Epithelial cell of proximal tubule (primary cell): ENCODE results near the gene SERPINE1. TPM values are rescaled to one million over a fixed set of nuclear protein-coding genes. Genes with fewer than 3 reads are reported as not detected.
A peak's percentile ranks its signal among the peaks of the same experiment; 100 is the strongest.
"Not testable (repeated sequence)": the region's sequence is repeated elsewhere in the genome, so short reads cannot be mapped to it uniquely, and the experiment has no call there.

Source experiments
- DNase-seq: peaks from one replicate; pipeline ENCODE4 v3.0.0-alpha.2; 2011; ENCODE audit warnings: low read depth
- H3K4me3 ChIP-seq: 2 replicates; pipeline ENCODE4 v1.5.1; 2011; ENCODE audit warnings: low read depth, mild to moderate bottlenecking, low read length
- total RNA-seq: library from RNA; depleted of rRNA; stranded (reverse); fragments of >200 nt; gene quantifications from 2 replicates; pipeline ENCODE4 v1.2.3, GENCODE V29; 2015
- TF ChIP-seq, protein P1 (sequence below): conservative IDR thresholded peaks from 2 replicates; pipeline ENCODE4 v1.5.1; 2012; ENCODE audit warnings: low read depth, mild to moderate bottlenecking, low read length

The SERPINE1 gene
- total RNA-seq, 1 donor from 2014 or later = 249 TPM

GRCh38 chr7:101088069-101088425, 38.9 kb upstream of the SERPINE1 start:
- no peak overlapping the region for H3K4me3 ChIP-seq
- TF ChIP-seq, protein P1, sequence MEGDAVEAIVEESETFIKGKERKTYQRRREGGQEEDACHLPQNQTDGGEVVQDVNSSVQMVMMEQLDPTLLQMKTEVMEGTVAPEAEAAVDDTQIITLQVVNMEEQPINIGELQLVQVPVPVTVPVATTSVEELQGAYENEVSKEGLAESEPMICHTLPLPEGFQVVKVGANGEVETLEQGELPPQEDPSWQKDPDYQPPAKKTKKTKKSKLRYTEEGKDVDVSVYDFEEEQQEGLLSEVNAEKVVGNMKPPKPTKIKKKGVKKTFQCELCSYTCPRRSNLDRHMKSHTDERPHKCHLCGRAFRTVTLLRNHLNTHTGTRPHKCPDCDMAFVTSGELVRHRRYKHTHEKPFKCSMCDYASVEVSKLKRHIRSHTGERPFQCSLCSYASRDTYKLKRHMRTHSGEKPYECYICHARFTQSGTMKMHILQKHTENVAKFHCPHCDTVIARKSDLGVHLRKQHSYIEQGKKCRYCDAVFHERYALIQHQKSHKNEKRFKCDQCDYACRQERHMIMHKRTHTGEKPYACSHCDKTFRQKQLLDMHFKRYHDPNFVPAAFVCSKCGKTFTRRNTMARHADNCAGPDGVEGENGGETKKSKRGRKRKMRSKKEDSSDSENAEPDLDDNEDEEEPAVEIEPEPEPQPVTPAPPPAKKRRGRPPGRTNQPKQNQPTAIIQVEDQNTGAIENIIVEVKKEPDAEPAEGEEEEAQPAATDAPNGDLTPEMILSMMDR = no peak

GRCh38 chr7:101088858-101089529, 37.9 kb upstream of the SERPINE1 start:
- no peak overlapping the region for H3K4me3 ChIP-seq
- TF ChIP-seq, protein P1 = no peak
- no peak for DNase-seq

More at GRCh38 chr7:101088069-101088425, 38.9 kb upstream of the SERPINE1 start:
- no peak for DNase-seq

GRCh38 chr7:101089876-101090275, 37.0 kb upstream of the SERPINE1 start:
- TF ChIP-seq, protein P1 = no peak
- H3K4me3 ChIP-seq = no peak overlapping the region
- DNase-seq = no peak

DNA sequence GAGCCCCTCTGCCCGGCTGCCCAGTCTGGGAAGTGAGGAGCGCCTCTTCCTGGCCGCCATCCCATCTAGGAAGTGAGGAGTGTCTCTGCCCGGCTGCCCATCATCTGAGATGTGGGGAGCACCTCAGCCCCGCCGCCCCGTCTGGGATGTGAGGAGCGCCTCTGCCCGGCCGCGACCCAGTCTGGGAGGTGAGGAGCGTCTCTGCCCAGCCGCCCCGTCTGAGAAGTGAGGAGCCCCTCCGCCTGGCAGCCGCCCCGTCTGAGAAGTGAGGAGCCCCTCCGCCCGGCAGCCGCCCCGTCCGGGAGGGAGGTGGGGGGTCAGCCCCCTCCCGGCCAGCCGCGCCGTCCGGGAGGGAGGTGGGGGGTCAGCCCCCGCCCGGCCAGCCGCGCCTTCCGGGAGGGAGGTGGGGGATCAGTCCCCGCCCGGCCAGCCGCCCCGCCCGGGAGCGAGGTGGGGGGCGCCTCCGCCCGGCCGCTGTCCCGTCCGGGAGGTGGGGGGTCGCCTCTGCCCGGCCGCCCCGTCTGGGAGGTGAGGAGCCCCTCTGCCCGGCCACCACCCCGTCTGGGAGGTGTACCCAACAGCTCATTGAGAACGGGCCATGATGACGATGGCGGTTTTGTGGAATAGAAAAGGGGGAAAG, 34.5 kb upstream of the SERPINE1 start:
- not testable (repeated sequence) for DNase-seq, H3K4me3 ChIP-seq

GRCh38 chr7:101093906-101094305, 33.0 kb upstream of the SERPINE1 start:
- TF ChIP-seq, protein P1 = no peak
- no peak overlapping the region for H3K4me3 ChIP-seq
- DNase-seq = no peak

- DNase-seq = no peak
- H3K4me3 ChIP-seq = no peak overlapping the region
- TF ChIP-seq, protein P1 = no peak
These were observed 32.5 kb upstream of the SERPINE1 start for GRCh38 chr7:101094376-101094775.

- DNase-seq = no peak
- TF ChIP-seq, protein P1 = peak; percentile 85
- H3K4me3 ChIP-seq = no peak overlapping the region
These were observed 32.0 kb upstream of the SERPINE1 start for GRCh38 chr7:101094791-101095375.
